Measurements from ENCODE around the gene CACNB4.
"Not testable (repeated sequence)": the region's sequence is repeated elsewhere in the genome, so short reads cannot be mapped to it uniquely, and the experiment has no call there.

The CACNB4 gene

GRCh38 chr2:152021001-152021400 lies 77.8 kb downstream of the CACNB4 start:
- DNase-seq (ENCODE audit: low read depth in 2 of 2) = not testable (repeated sequence)

- DNase-seq (ENCODE audit: low read depth in 2 of 2) = no peak
Measured at GRCh38 chr2:152019732-152020131, 79.1 kb downstream of the CACNB4 start.

- DNase-seq (ENCODE audit: low read depth in 2 of 2) = no peak
Measured at GRCh38 chr2:152016181-152017120, 82.4 kb downstream of the CACNB4 start.

GRCh38 chr2:152015552-152015951 lies 83.3 kb downstream of the CACNB4 start:
- no peak for DNase-seq (ENCODE audit: low read depth in 2 of 2)

- no peak for DNase-seq (ENCODE audit: low read depth in 2 of 2)
Measured at GRCh38 chr2:152012697-152013096, 86.1 kb downstream of the CACNB4 start.

GRCh38 chr2:152011724-152012123 lies 87.1 kb downstream of the CACNB4 start:
- no peak for DNase-seq (ENCODE audit: low read depth in 2 of 2)

GRCh38 chr2:152005607-152006006 lies 93.2 kb downstream of the CACNB4 start:
- no peak for DNase-seq (ENCODE audit: low read depth in 2 of 2)

GRCh38 chr2:152003283-152003682 lies 95.6 kb downstream of the CACNB4 start:
- DNase-seq (ENCODE audit: low read depth in 2 of 2) = not testable (repeated sequence)

GRCh38 chr2:151999053-151999452 lies 99.8 kb downstream of the CACNB4 start:
- DNase-seq (ENCODE audit: low read depth in 2 of 2) = no peak

GRCh38 chr2:151996243-151997003 lies 102.4 kb downstream of the CACNB4 start:
- no peak for DNase-seq (ENCODE audit: low read depth in 2 of 2)

- no peak for DNase-seq (ENCODE audit: low read depth in 2 of 2)
Measured at GRCh38 chr2:151995161-151995557, 103.7 kb downstream of the CACNB4 start.

- not testable (repeated sequence) for DNase-seq (ENCODE audit: low read depth in 2 of 2)
Measured at GRCh38 chr2:151994178-151994577, 104.7 kb downstream of the CACNB4 start.

GRCh38 chr2:151991010-151991409 lies 107.8 kb downstream of the CACNB4 start:
- DNase-seq (ENCODE audit: low read depth in 2 of 2) = no peak

- DNase-seq (ENCODE audit: low read depth in 2 of 2) = no peak
Measured at GRCh38 chr2:151989378-151989777, 109.5 kb downstream of the CACNB4 start.

- no peak for DNase-seq (ENCODE audit: low read depth in 2 of 2)
Measured at GRCh38 chr2:151987484-151987883, 111.4 kb downstream of the CACNB4 start.

GRCh38 chr2:151984424-151985083 lies 114.3 kb downstream of the CACNB4 start:
- DNase-seq (ENCODE audit: low read depth in 2 of 2) = no peak

GRCh38 chr2:151983221-151983620 lies 115.6 kb downstream of the CACNB4 start:
- DNase-seq (ENCODE audit: low read depth in 2 of 2) = no peak

GRCh38 chr2:151981886-151982285 lies 117.0 kb downstream of the CACNB4 start:
- no peak for DNase-seq (ENCODE audit: low read depth in 2 of 2)

GRCh38 chr2:151979694-151980093 lies 119.2 kb downstream of the CACNB4 start:
- DNase-seq (ENCODE audit: low read depth in 2 of 2) = no peak

- no peak for DNase-seq (ENCODE audit: low read depth in 2 of 2)
Measured at GRCh38 chr2:151978709-151979108, 120.1 kb downstream of the CACNB4 start.

GRCh38 chr2:151977631-151978030 lies 121.2 kb downstream of the CACNB4 start:
- DNase-seq (ENCODE audit: low read depth in 2 of 2) = no peak

GRCh38 chr2:151976945-151977353 lies 121.9 kb downstream of the CACNB4 start:
- no peak for DNase-seq (ENCODE audit: low read depth in 2 of 2)
